HG02623 (cell line): Measurements from ENCODE around the gene JARID2.

Source experiments
- ATAC-seq: cut with Tn5 transposase; IDR thresholded peaks from one replicate; pipeline ENCODE4 v1.9.1; 2021; ENCODE audit warnings: moderate library complexity; ENCODE audit not compliant: unreplicated experiment

JARID2 gene

GRCh38 chr6:15246666-15247499, 1.0 kb downstream of the JARID2 start:
- no peak for ATAC-seq

GRCh38 chr6:15247500-15248450, 1.9 kb downstream of the JARID2 start:
- ATAC-seq, result peak; percentile 2

- ATAC-seq, result peak; percentile 28
These were observed 2.8 kb downstream of the JARID2 start for GRCh38 chr6:15248451-15249370.

- ATAC-seq, result no peak
These were observed 3.6 kb downstream of the JARID2 start for GRCh38 chr6:15249371-15250019.

- ATAC-seq, result no peak
These were observed 4.6 kb downstream of the JARID2 start for GRCh38 chr6:15250187-15251168.

- no peak for ATAC-seq
These were observed 6.3 kb downstream of the JARID2 start for GRCh38 chr6:15252195-15252594.

GRCh38 chr6:15253203-15254022, 7.5 kb downstream of the JARID2 start:
- ATAC-seq, result no peak

- no peak for ATAC-seq
These were observed 8.5 kb downstream of the JARID2 start for GRCh38 chr6:15254070-15254975.

- ATAC-seq, result peak; percentile 66
These were observed 9.6 kb downstream of the JARID2 start for GRCh38 chr6:15255481-15255880.

- ATAC-seq, result no peak
These were observed 10.1 kb downstream of the JARID2 start for GRCh38 chr6:15255909-15256395.

- ATAC-seq, result no peak
These were observed 10.8 kb downstream of the JARID2 start for GRCh38 chr6:15256538-15257271.

- ATAC-seq, result no peak
These were observed 11.7 kb downstream of the JARID2 start for GRCh38 chr6:15257357-15258132.

- ATAC-seq, result no peak
These were observed 13.9 kb downstream of the JARID2 start for GRCh38 chr6:15259766-15260098.

- ATAC-seq, result no peak
These were observed 14.4 kb downstream of the JARID2 start for GRCh38 chr6:15260099-15260821.

- no peak for ATAC-seq
These were observed 18.0 kb downstream of the JARID2 start for GRCh38 chr6:15263780-15264374.
